HG02763 (cell line): ENCODE data around the gene PRKCB.
"Not testable (repeated sequence)": the region's sequence is repeated elsewhere in the genome, so short reads cannot be mapped to it uniquely, and the experiment has no call there.

Source experiments
- ATAC-seq: cut with Tn5 transposase; IDR thresholded peaks from one replicate; pipeline ENCODE4 v1.9.1; 2021; ENCODE audit warnings: mild to moderate bottlenecking, moderate library complexity; ENCODE audit not compliant: unreplicated experiment

PRKCB gene

GRCh38 chr16:23996258-23996955 lies 160.6 kb downstream of the PRKCB start:
- ATAC-seq, result no peak

GRCh38 chr16:23998771-23999170 lies 163.0 kb downstream of the PRKCB start:
- no peak for ATAC-seq

GRCh38 chr16:23999663-24000062 lies 163.9 kb downstream of the PRKCB start:
- peak; percentile 57 for ATAC-seq

- ATAC-seq, result no peak
Observed at GRCh38 chr16:24001710-24002109, 165.9 kb downstream of the PRKCB start.

GRCh38 chr16:24002619-24003018 lies 166.8 kb downstream of the PRKCB start:
- no peak for ATAC-seq

- ATAC-seq, result no peak
Observed at GRCh38 chr16:24005577-24005976, 169.8 kb downstream of the PRKCB start.

GRCh38 chr16:24007391-24007790 lies 171.6 kb downstream of the PRKCB start:
- no peak for ATAC-seq

- ATAC-seq, result no peak
Observed at GRCh38 chr16:24007934-24008333, 172.2 kb downstream of the PRKCB start.

- no peak for ATAC-seq
Observed at GRCh38 chr16:24009098-24009497, 173.3 kb downstream of the PRKCB start.

- ATAC-seq, result no peak
Observed at GRCh38 chr16:24009955-24010354, 174.2 kb downstream of the PRKCB start.

- peak; percentile 35 for ATAC-seq
Observed at GRCh38 chr16:24010440-24011089, 174.8 kb downstream of the PRKCB start.

GRCh38 chr16:24011237-24011636 lies 175.5 kb downstream of the PRKCB start:
- no peak for ATAC-seq

- no peak for ATAC-seq
Observed at GRCh38 chr16:24013054-24013636, 177.4 kb downstream of the PRKCB start.

- ATAC-seq, result peak; percentile 92
Observed at GRCh38 chr16:24013864-24014645, 178.3 kb downstream of the PRKCB start.

- ATAC-seq, result not testable (repeated sequence)
Observed at GRCh38 chr16:24014955-24015354, 179.2 kb downstream of the PRKCB start.

- no peak for ATAC-seq
Observed at GRCh38 chr16:24015923-24016322, 180.1 kb downstream of the PRKCB start.

- ATAC-seq, result no peak
Observed at GRCh38 chr16:24018485-24018884, 182.7 kb downstream of the PRKCB start.

GRCh38 chr16:24022797-24023196 lies 187.0 kb downstream of the PRKCB start:
- no peak for ATAC-seq

- no peak for ATAC-seq
Observed at GRCh38 chr16:24023621-24024020, 187.8 kb downstream of the PRKCB start.

- ATAC-seq, result no peak
Observed at GRCh38 chr16:24024971-24025370, 189.2 kb downstream of the PRKCB start.

- no peak for ATAC-seq
Observed at GRCh38 chr16:24027466-24027865, 191.7 kb downstream of the PRKCB start.
